Right cardiac atrium (tissue), 5 donors: ENCODE measurements around the gene IFT80. TPM values are rescaled to one million over a fixed set of nuclear protein-coding genes. Genes with fewer than 3 reads are reported as not detected.
"Not testable (repeated sequence)": the region's sequence is repeated elsewhere in the genome, so short reads cannot be mapped to it uniquely, and the experiment has no call there.

Experiments
- ATAC-seq, 2 donors: fragments of 200-7000 bp; cut with Tn5 transposase; one replicate each; pipeline versions ENCODE4 v1.8.0 to v1.9.1; 2020; ENCODE audit warnings: moderate library complexity in 2 of 2, mild to moderate bottlenecking in 1 of 2
- DNase-seq, 3 donors: peaks; one replicate each; pipeline ENCODE4 v3.0.0-alpha.2; 2020
- H3K27ac ChIP-seq: one replicate; pipeline ENCODE4 v1.5.1; 2013; ENCODE audit warnings: mild to moderate bottlenecking, low read length, control low read depth, moderate library complexity
- H3K27me3 ChIP-seq: one replicate; pipeline ENCODE4 v1.6.1; 2013; ENCODE audit not compliant: control insufficient read depth, insufficient read depth
- H3K4me1 ChIP-seq: one replicate; pipeline ENCODE4 v1.6.1; 2013; ENCODE audit warnings: low read length; ENCODE audit not compliant: control insufficient read depth, insufficient read depth
- H3K4me3 ChIP-seq: one replicate; pipeline ENCODE4 v1.5.1; 2013; ENCODE audit warnings: low read length, control low read depth
- H3K9me3 ChIP-seq: one replicate; pipeline ENCODE4 v1.6.1; 2013; ENCODE audit warnings: low read length; ENCODE audit not compliant: control insufficient read depth
- WGBS: extraction: QIAGEN DNeasy Blood & Tissue Kit; methylation state at CpG from one replicate; pipeline ENCODE4 v1.1.7; 2013; 5-methylcytosine and 5-hydroxymethylcytosine counted together
- intact Hi-C, 4 donors: fragments of 100-400 bp; cut with DNase I; formaldehyde crosslinking; loops; one replicate each; pipeline versions ENCODE4 v1.11.0 to v1.14.0; 2022 to 2023
- polyA plus RNA-seq: library from polyadenylated mRNA; stranded (reverse); fragments of 200-250 nt; gene quantifications from one replicate; pipeline ENCODE4 v1.2.3, GENCODE V29; 2013
- total RNA-seq, 4 donors: library from RNA; stranded (reverse); fragmentation: NEBNext Ultra II Directional; extraction: Animal tissue kit (Norgen Biotek cat#: 25700); gene quantifications; one replicate each; pipeline ENCODE4 v1.2.1, GENCODE V29; 2021
- donor health status: healthy with polysubstance abuse.
- donor health status: DM: no; HTN: yes; CAD: no.
- donor health status: DM: no; HTN: no; CAD: no.
- donor health status: DM: no; HTN: yes; CAD: no; lungs with severe emphysema.
- donor health status: DM: yes; HTN: yes; CAD: no.

The IFT80 gene
- total and polyA plus RNA-seq, 5 donors = 8.8 to 20.2 (median 14.5) TPM

DNA sequence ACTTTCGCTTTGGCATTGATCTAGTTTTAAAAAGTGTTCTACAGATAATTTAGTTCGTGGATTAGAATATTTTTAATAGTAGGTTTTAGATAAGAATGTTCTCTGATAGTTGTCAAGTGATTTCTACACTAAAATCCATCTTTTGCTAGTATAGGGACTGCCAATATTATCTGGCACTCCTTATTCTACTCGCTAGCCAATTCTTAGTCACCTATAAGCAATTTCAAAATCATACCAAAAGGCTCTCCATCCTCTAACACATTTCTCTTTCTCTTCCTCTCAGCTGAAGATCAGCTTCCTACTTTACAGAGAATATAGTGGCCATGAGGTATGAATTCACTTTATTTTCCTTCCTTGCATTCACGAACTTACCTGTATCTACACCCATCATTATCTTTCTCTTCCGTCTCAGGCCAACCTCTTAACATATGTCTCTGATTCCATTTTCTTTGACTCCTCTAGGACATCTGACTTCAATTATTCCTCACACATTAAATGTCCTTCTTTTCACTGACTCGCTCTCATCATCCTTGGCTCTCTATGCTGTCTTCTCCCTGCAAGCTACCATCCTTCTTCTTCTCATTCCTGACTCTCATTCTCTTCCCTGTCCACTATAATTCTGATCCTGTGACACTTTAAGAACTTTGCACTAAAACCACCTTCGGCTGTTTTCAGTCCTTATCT is 138.3 kb downstream of the IFT80 start:
- intact Hi-C loops = no loop called here
- H3K27me3 ChIP-seq = no peaks in the 10 kb centered on the region
- peak overlapping the region; percentile 1 for H3K4me3 ChIP-seq
- no peaks in the 10 kb centered on the region for H3K9me3 ChIP-seq
- ATAC-seq = no peak
- H3K4me1 ChIP-seq = no peaks in the 10 kb centered on the region
- no peak overlapping the region for H3K27ac ChIP-seq
- DNase-seq = no peak
- 67% methylated on average over 7 of the region's 7 CpGs for WGBS

DNA sequence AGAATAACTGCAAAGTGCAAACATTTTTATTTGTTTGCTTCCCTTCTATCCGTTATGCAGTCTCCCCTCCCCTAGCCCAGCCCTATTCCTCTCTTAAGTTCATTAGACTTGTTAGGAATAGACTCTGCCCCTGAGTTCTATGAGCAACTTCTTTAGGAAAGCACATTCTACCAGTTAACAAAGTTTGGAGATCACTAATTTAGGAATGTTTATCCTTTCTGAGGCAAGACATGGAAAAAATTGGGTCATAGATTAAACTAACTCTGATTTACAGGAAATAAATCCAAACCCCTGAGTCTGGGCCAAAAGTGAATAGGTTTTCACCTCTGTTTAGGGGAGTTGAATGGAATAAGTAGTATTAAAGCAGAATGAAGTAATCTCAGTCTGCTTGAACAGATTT is 139.4 kb downstream of the IFT80 start:
- WGBS = 65% methylated on average over 1 of the region's 1 CpG

GRCh38 chr3:160257606-160258005 is 141.4 kb downstream of the IFT80 start:
- no peaks in the 10 kb centered on the region for H3K27me3 ChIP-seq
- no peaks in the 10 kb centered on the region for H3K4me1 ChIP-seq
- no peak for ATAC-seq
- H3K27ac ChIP-seq = no peak overlapping the region
- intact Hi-C loops = no loop called here
- no peak overlapping the region for H3K4me3 ChIP-seq
- WGBS = 74% methylated on average over 2 of the region's 2 CpGs
- H3K9me3 ChIP-seq = no peaks in the 10 kb centered on the region
- DNase-seq = no peak

More for the DNA sequence above, 139.4 kb downstream of the IFT80 start:
- Histone ChIP-seq H3K9me3 (no peaks in the 10 kb centered on the region), H3K27ac (no peak overlapping the region), H3K4me3 (no peak overlapping the region), H3K4me1 (no peaks in the 10 kb centered on the region), H3K27me3 (no peaks in the 10 kb centered on the region)
- DNase-seq (no peak), ATAC-seq (peak in 1 of 2 donors; percentile 23)
- intact Hi-C loops = no loop called here

GRCh38 chr3:160253298-160253697 is 145.7 kb downstream of the IFT80 start:
- no peaks in the 10 kb centered on the region for H3K9me3 ChIP-seq
- H3K4me3 ChIP-seq = no peak overlapping the region
- no peaks in the 10 kb centered on the region for H3K4me1 ChIP-seq
- DNase-seq = no peak
- H3K27me3 ChIP-seq = no peaks in the 10 kb centered on the region
- no peak for ATAC-seq
- intact Hi-C loops = no loop called here
- H3K27ac ChIP-seq = no peak overlapping the region

- WGBS = 71% methylated on average over 1 of the region's 1 CpG
- no peak for DNase-seq
- Histone ChIP-seq H3K4me3 (no peak overlapping the region), H3K9me3 (no peaks in the 10 kb centered on the region), H3K4me1 (no peaks in the 10 kb centered on the region), H3K27ac (no peak overlapping the region), H3K27me3 (no peaks in the 10 kb centered on the region)
- no peak for ATAC-seq
- intact Hi-C loops = no loop called here
Measured at GRCh38 chr3:160247766-160248165, 151.3 kb downstream of the IFT80 start.

DNA sequence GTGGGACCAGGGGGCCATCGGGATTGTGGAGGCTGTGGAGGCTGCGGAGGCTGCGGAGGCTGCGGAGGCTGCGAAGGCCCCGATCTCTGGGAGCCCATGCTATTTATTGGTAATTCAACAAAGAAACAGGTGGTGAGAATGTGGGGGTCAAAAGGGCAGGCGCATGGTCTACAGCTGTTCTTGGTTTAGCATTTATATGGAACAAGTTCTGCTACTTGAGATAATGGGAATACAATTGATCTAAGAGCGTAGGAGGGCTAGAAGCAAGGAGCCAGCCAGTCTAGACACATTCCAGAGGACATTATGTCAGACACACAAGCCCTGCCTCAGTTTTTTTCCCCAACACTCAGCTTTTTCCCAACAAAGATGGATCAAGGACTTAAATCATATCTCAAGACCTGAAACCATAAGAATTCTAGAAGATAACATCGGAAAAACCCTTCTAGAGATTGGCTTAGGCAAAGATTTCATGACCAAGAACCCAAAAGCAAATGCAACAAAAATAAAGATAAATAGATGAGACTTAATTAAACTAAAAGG is 153.7 kb downstream of the IFT80 start:
- no peak for DNase-seq
- WGBS = 90% methylated on average over 9 of the region's 9 CpGs
- ATAC-seq = no peak

GRCh38 chr3:160240719-160241118 is 158.3 kb downstream of the IFT80 start:
- H3K4me1 ChIP-seq, intact Hi-C loops, DNase-seq, H3K9me3 ChIP-seq, H3K27me3 ChIP-seq, H3K4me3 ChIP-seq, H3K27ac ChIP-seq, ATAC-seq: not testable (repeated sequence)
- WGBS = 87% methylated on average over 6 of the region's 6 CpGs

More for the DNA sequence above, 153.7 kb downstream of the IFT80 start:
- intact Hi-C loops = no loop called here
- Histone ChIP-seq H3K9me3 (no peaks in the 10 kb centered on the region), H3K27ac (no peak overlapping the region), H3K4me1 (no peaks in the 10 kb centered on the region), H3K27me3 (no peaks in the 10 kb centered on the region), H3K4me3 (no peak overlapping the region)

DNA sequence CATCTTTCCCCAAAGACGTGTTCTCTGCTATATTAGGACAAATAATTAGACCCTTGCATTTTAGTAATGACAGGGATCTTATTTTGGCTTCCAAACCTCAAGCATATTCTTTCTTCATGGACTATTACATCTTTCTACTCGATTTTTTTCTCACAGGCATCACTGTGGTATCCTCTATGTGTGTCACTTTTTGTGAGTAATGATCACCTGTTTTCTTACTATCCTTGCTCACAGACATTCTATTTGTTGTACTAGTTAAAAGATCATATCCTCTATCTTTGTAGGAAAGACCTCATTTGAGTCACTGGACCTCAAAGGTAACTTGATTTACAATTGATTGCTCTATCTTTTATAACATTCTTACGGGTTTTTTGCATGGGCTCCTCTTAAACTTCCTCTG is 167.0 kb downstream of the IFT80 start:
- Histone ChIP-seq H3K4me3 (no peak overlapping the region), H3K4me1 (no peaks in the 10 kb centered on the region), H3K27me3 (no peaks in the 10 kb centered on the region), H3K9me3 (no peaks in the 10 kb centered on the region), H3K27ac (no peak overlapping the region)
- intact Hi-C loops = no loop called here
- WGBS = 71% methylated on average over 3 of the region's 3 CpGs
- DNase-seq (no peak), ATAC-seq (no peak)

- intact Hi-C loops = no loop called here
Measured at GRCh38 chr3:160227419-160227818, 171.6 kb downstream of the IFT80 start.

DNA sequence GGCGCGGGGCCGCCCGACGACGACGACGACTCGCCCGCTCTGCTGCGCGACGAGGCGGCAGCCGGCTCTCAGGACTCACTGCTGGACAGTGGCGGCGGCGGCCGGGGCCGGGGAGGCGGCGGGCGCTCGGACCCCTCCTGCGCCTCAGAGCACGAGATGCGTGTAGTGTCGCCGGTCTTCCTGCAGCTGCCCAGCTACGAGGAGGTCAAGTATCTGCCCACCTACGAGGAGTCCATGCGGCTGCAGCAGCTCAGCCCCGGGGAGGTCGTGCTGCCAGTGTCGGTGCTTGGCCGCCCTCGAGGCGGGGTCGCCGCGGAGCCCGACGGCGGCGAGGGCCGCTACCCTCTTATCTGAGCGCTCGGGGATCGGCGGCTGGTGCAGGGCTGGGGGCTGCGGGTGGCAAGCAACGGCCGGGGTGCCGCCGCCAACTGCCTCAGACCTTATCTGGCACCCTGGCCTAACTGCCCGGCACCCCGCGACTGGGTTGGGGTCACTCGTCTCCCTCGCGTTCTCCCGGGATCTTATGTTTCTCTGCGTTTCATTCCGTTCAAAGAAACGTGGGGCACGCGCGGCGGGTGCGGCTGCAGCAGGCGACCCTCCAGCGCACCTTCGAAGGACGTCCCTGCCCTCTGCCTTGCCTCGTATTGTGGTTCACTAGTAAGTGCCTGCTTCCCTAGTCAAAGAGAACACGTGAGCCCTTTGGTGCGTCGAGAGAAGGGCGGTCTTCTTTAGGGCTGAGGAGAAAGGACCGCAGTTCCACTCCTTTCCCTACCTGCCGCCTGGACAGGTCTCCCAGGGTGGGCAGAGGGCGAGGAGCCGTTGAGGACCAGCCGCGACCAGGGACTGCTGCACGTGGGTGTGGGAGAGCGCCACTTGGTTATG is 172.8 kb downstream of the IFT80 start:
- ATAC-seq = peak; percentile 22 to 57

More at GRCh38 chr3:160227419-160227818, 171.6 kb downstream of the IFT80 start:
- Histone ChIP-seq H3K27me3 (no peaks in the 10 kb centered on the region), H3K4me3 (no peak overlapping the region), H3K9me3 (no peaks in the 10 kb centered on the region), H3K4me1 (peaks cover 2% of the 10 kb centered on the region), H3K27ac (no peak overlapping the region)
- no peak for DNase-seq
- 68% methylated on average over 3 of the region's 3 CpGs for WGBS
- ATAC-seq = no peak

More for the DNA sequence above, 172.8 kb downstream of the IFT80 start:
- Histone ChIP-seq H3K9me3 (no peaks in the 10 kb centered on the region), H3K27ac (no peak overlapping the region), H3K27me3 (no peaks in the 10 kb centered on the region), H3K4me3 (peak overlapping the region; percentile 54), H3K4me1 (peaks cover 2% of the 10 kb centered on the region)
- DNase-seq = peak in 2 of 3 donors; percentile 20 to 62
- 2% methylated on average over 87 of the region's 87 CpGs for WGBS
- intact Hi-C loops = no loop called here
